H1 (cell line): ENCODE results near the gene KCNK3. TPM values are rescaled to one million over a fixed set of nuclear protein-coding genes. Genes with fewer than 3 reads are reported as not detected.

Experiments
- CTCF ChIA-PET: fragments of 300-600 bp; sonication (Branson Sonifier 250); formaldehyde crosslinking; loops from one replicate; lab custom pipeline; 2021; ENCODE audit not compliant: partially characterized antibody; lab: Charles Lee
- POLR2A ChIA-PET: fragments of 300-600 bp; sonication (Branson Sonifier 250); formaldehyde crosslinking; loops from one replicate; lab custom pipeline; 2021; ENCODE audit warnings: inconsistent platforms; ENCODE audit not compliant: partially characterized antibody; lab: Charles Lee
- DNase-seq, 2 experiments: peaks; one replicate each; pipeline versions ENCODE4 v3.0.0 to v3.0.0-alpha.2; 2010 to 2022; ENCODE audit warnings: low spot score in 2 of 2, low read depth in 1 of 2, mixed read lengths in 1 of 2
- FAIRE-seq: peaks from 2 replicates; lab custom pipeline; 2011; peaks lifted over from hg19 to GRCh38; lab: Jason Lieb, UNC
- H2AFZ ChIP-seq: 2 replicates; pipeline ENCODE4 v1.8.1; 2012; ENCODE audit warnings: low read length, inconsistent platforms
- H2AK5ac ChIP-seq: 2 replicates; pipeline ENCODE4 v1.6.1; 2013; ENCODE audit warnings: low read depth, low read length
- H2BK120ac ChIP-seq: replicated peaks from 2 replicates; pipeline ENCODE3; 2013; ENCODE audit warnings: low read depth, low read length, inconsistent platforms
- H2BK12ac ChIP-seq: 2 replicates; pipeline ENCODE4 v1.6.1; 2013; ENCODE audit warnings: low read depth, low read length
- H2BK15ac ChIP-seq: 2 replicates; pipeline ENCODE4 v1.6.1; 2013; ENCODE audit warnings: low read length
- H2BK20ac ChIP-seq: 2 replicates; pipeline ENCODE4 v1.6.1; 2013; ENCODE audit warnings: low read length
- H2BK5ac ChIP-seq: 2 replicates; pipeline ENCODE4 v1.6.1; 2013; ENCODE audit warnings: low read depth, low read length
- H3K14ac ChIP-seq: 2 replicates; pipeline ENCODE4 v1.6.1; 2013; ENCODE audit warnings: inconsistent platforms; ENCODE audit not compliant: insufficient read length
- H3K18ac ChIP-seq: 2 replicates; pipeline ENCODE4 v1.6.1; 2013; ENCODE audit warnings: low read length; ENCODE audit errors: extremely low read depth
- H3K23ac ChIP-seq: 2 replicates; pipeline ENCODE4 v1.6.1; 2013; ENCODE audit warnings: inconsistent platforms; ENCODE audit not compliant: insufficient read length
- H3K23me2 ChIP-seq: 2 replicates; pipeline ENCODE4 v1.6.1; 2013; ENCODE audit warnings: low read depth, low read length
- H3K27ac ChIP-seq: 2 replicates; pipeline ENCODE4 v1.6.1; 2011; ENCODE audit warnings: low read depth, low read length, inconsistent platforms
- H3K27me3 ChIP-seq, 4 experiments: replicated peaks in 1 of 4; 1 replicate in 1 of 4; 2 replicates in 3 of 4; pipeline versions ENCODE4 v1.6.1 to v1.8.1; 2011 to 2013; ENCODE audit warnings: low read length in 3 of 4, mild to moderate bottlenecking in 3 of 4, inconsistent platforms in 2 of 4, mixed read lengths in 2 of 4, moderate library complexity in 1 of 4; ENCODE audit not compliant: control insufficient read depth in 3 of 4, insufficient read depth in 3 of 4; ENCODE audit errors: extremely low read depth in 1 of 4
- H3K36me3 ChIP-seq, 4 experiments: 2 replicates each; pipeline versions ENCODE4 v1.6.1 to v1.8.1; 2011 to 2013; ENCODE audit warnings: mild to moderate bottlenecking in 4 of 4, low read length in 3 of 4, moderate library complexity in 2 of 4, control low read depth in 1 of 4, inconsistent platforms in 1 of 4; ENCODE audit not compliant: insufficient read depth in 4 of 4, control insufficient read depth in 2 of 4
- H3K4ac ChIP-seq: replicated peaks from 2 replicates; pipeline ENCODE3; 2013; ENCODE audit warnings: low read length, low read depth, mixed read lengths, inconsistent platforms; ENCODE audit not compliant: insufficient read length
- H3K4me1 ChIP-seq, 4 experiments: replicated peaks in 1 of 4; 1 replicate in 1 of 4; 2 replicates in 3 of 4; pipeline versions ENCODE4 v1.6.1 to v1.8.1; 2011 to 2013; ENCODE audit warnings: low read length in 3 of 4, inconsistent platforms in 2 of 4, mixed read lengths in 1 of 4; ENCODE audit not compliant: insufficient read depth in 4 of 4, control insufficient read depth in 3 of 4
- H3K4me2 ChIP-seq, 2 experiments: 2 replicates each; pipeline versions ENCODE4 v1.6.1 to v1.8.1; 2011 to 2013; ENCODE audit warnings: low read depth in 2 of 2, low read length in 2 of 2, control low read depth in 1 of 2, inconsistent platforms in 1 of 2, mild to moderate bottlenecking in 1 of 2; ENCODE audit not compliant: insufficient read depth in 1 of 2
- H3K4me3 ChIP-seq, 4 experiments: fragments of 200-600, 300-600 bp in 1 of 4; sonication (generic), shearing (Covaris generic), sonication (Bioruptor Twin) in 1 of 4; 2 replicates each; pipeline versions ENCODE4 v1.5.1 to v1.8.1; 2011 to 2016; ENCODE audit warnings: low read length in 4 of 4, low read depth in 3 of 4, control low read depth in 2 of 4, inconsistent platforms in 2 of 4, mild to moderate bottlenecking in 2 of 4, mixed read lengths in 1 of 4, moderate library complexity in 1 of 4; ENCODE audit not compliant: insufficient read depth in 2 of 4; ENCODE audit errors: extremely low read depth in 1 of 4
- H3K56ac ChIP-seq: replicated peaks from 2 replicates; pipeline ENCODE3; 2013; ENCODE audit warnings: low read depth, mild to moderate bottlenecking, mixed read lengths, low read length, inconsistent platforms; ENCODE audit not compliant: insufficient read length
- H3K79me1 ChIP-seq: 2 replicates; pipeline ENCODE4 v1.6.1; 2013; ENCODE audit warnings: low read depth, low read length, control low read depth
- H3K79me2 ChIP-seq, 2 experiments: 2 replicates each; pipeline versions ENCODE4 v1.6.1 to v1.8.1; 2012 to 2013; ENCODE audit warnings: low read length in 2 of 2, mild to moderate bottlenecking in 2 of 2, inconsistent platforms in 1 of 2; ENCODE audit not compliant: insufficient read depth in 2 of 2, control insufficient read depth in 1 of 2
- H3K9ac ChIP-seq, 4 experiments: replicated peaks in 1 of 4; 1 replicate in 1 of 4; 2 replicates in 3 of 4; pipeline versions ENCODE4 v1.6.1 to v1.8.1; 2011 to 2013; ENCODE audit warnings: low read depth in 3 of 4, low read length in 3 of 4, control low read depth in 2 of 4, mild to moderate bottlenecking in 2 of 4, moderate library complexity in 2 of 4, inconsistent platforms in 1 of 4; ENCODE audit errors: extremely low read depth in 1 of 4
- H3K9me3 ChIP-seq, 2 experiments: 2 replicates each; pipeline versions ENCODE4 v1.6.1 to v1.8.1; 2012 to 2013; ENCODE audit warnings: mild to moderate bottlenecking in 2 of 2, moderate library complexity in 2 of 2, control low read depth in 1 of 2, inconsistent platforms in 1 of 2, low read depth in 1 of 2, low read length in 1 of 2, mixed read lengths in 1 of 2; ENCODE audit not compliant: insufficient read depth in 2 of 2
- H4K20me1 ChIP-seq, 2 experiments: replicated peaks in 1 of 2; 2 replicates each; pipeline versions ENCODE3 to v1.8.1; 2011 to 2013; ENCODE audit warnings: inconsistent platforms in 2 of 2, low read length in 2 of 2, mild to moderate bottlenecking in 1 of 2; ENCODE audit not compliant: insufficient read depth in 2 of 2, control insufficient read depth in 1 of 2
- H4K5ac ChIP-seq: 2 replicates; pipeline ENCODE4 v1.6.1; 2013; ENCODE audit warnings: low read length, low read depth, mixed read lengths, inconsistent platforms; ENCODE audit not compliant: insufficient read length
- H4K8ac ChIP-seq: 2 replicates; pipeline ENCODE4 v1.8.0; 2013; ENCODE audit warnings: mild to moderate bottlenecking, moderate library complexity, low read length, inconsistent platforms; ENCODE audit not compliant: insufficient read depth; ENCODE audit errors: extremely low read depth
- H4K91ac ChIP-seq: replicated peaks from 2 replicates; pipeline ENCODE3; 2013; ENCODE audit warnings: low read length, mixed read lengths, inconsistent platforms; ENCODE audit not compliant: insufficient read length
- TEAD4 ChIP-seq: IDR thresholded peaks from 2 replicates; pipeline ENCODE4 v1.6.1; 2012; ENCODE audit warnings: low read depth, low read length, inconsistent platforms, mixed read lengths
- WGBS, 2 experiments: shearing (Covaris generic) in 1 of 2; methylation state at CpG; one replicate each; pipeline versions ENCODE4 v1.1.6 to v1.1.7; 2013 to 2015; ENCODE audit warnings: low lambda C conversion rate in 2 of 2, mixed read lengths in 2 of 2, inconsistent platforms in 1 of 2, low coverage in 1 of 2, missing lambda C conversion rate in 1 of 2; ENCODE audit not compliant: insufficient replicate concordance in 2 of 2, insufficient coverage in 1 of 2, insufficient read length in 1 of 2; ENCODE audit errors: extremely low coverage in 1 of 2, missing lambda C conversion rate in 1 of 2; 5-methylcytosine and 5-hydroxymethylcytosine counted together
- polyA plus RNA-seq, 7 experiments: library from polyadenylated mRNA; depleted of rRNA in 3 of 7; stranded (reverse) in 5 of 7; unstranded in 2 of 7; fragments of >200 nt in 5 of 7; fragments of 200-250 nt in 2 of 7; gene quantifications; 1 replicate in 5 of 7; 2 replicates in 1 of 7; 4 replicates in 1 of 7; pipeline versions ENCODE4 v1.2.1 to v1.2.3, GENCODE V29; 2011 to 2013; ENCODE audit warnings: missing spikeins in 2 of 7, mixed read lengths in 2 of 7
- total RNA-seq: library from RNA; stranded (reverse); fragmentation: NEBNext Ultra II Directional; extraction: Animal tissue kit (Norgen Biotek cat#: 25700); gene quantifications from 2 replicates; pipeline ENCODE4 v1.2.1, GENCODE V29; 2021

KCNK3 gene
- total and polyA plus RNA-seq, 2 of the 8 experiments (the other 6 are each of a cell fraction or from before 2014, with no cell fraction given) = 0.29 to 0.30 TPM

DNA sequence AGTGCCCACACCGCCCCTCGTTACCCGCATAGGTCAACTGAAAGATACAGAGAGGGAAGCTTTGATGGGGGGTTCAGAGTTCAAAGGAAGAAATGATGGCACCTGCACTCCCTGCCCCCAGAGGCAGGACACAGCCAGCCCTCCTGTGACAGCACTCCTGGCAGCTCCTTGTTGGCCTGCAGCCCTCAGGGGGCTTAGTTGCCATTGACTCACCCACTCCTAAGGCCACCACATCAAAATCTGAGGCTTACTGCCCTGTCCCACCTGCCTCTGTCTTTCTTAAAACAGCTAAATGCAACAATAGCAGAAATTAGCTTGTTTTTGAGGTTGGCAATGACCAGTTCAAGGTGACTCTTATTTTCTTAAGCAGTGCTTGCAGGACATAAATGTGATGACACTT is 39.9 kb downstream of the KCNK3 start:
- Histone ChIP-seq H2BK5ac (no peak overlapping the region), H3K4me3 (no peak overlapping the region), H3K4me1 (no peaks in the 10 kb centered on the region), H4K91ac (no peak overlapping the region), H3K36me3 (no peaks in the 10 kb centered on the region), H4K20me1 (no peaks in the 10 kb centered on the region), H2BK20ac (no peak overlapping the region), H3K27me3 (no peaks in the 10 kb centered on the region; a peak in 1 of 7 replicates), H3K9ac (no peak overlapping the region), H3K4ac (no peak overlapping the region), H3K14ac (no peak overlapping the region), H2AFZ (no peak overlapping the region), H2BK15ac (no peak overlapping the region), H3K9me3 (no peaks in the 10 kb centered on the region), H3K79me2 (no peaks in the 10 kb centered on the region), H4K5ac (no peak overlapping the region), H3K27ac (no peak overlapping the region), H3K23ac (no peak overlapping the region), H3K23me2 (no peaks in the 10 kb centered on the region; the same call in 1 of the 2 replicates), H2AK5ac (no peak overlapping the region), H3K18ac (no peak overlapping the region), H2BK120ac (no peak overlapping the region), H3K79me1 (no peaks in the 10 kb centered on the region), H4K8ac (no peak overlapping the region), H3K56ac (no peak overlapping the region), H2BK12ac (no peak overlapping the region), H3K4me2 (no peak overlapping the region)
- FAIRE-seq (no peak), DNase-seq (no peak)
- TF ChIP-seq TEAD4 = no peak
- WGBS, 2 experiments = 90% methylated on average over 3 of the region's 3 CpGs; no CpG with 5 or more reads in 1 of the 2 experiments
- ChIA-PET CTCF (interaction anchor here (0.7 to 7.5 kb wide), 8 partner anchors 9 to 435 kb away, joined by 3 to 67 read pairs (median 3); no protein-coding TSS in a partner anchor), POLR2A (no interaction called here)
